B cell (primary cell): ENCODE data around the gene CNIH1. TPM values are rescaled to one million over a fixed set of nuclear protein-coding genes. Genes with fewer than 3 reads are reported as not detected.
"Not testable (repeated sequence)": the region's sequence is repeated elsewhere in the genome, so short reads cannot be mapped to it uniquely, and the experiment has no call there.

Experiments
- ATAC-seq: fragments of 200-7000 bp; cut with Tn5 transposase; one replicate; pipeline ENCODE4 v1.10.0; 2021; ENCODE audit warnings: low read depth, mild to moderate bottlenecking, moderate number of reproducible peaks, moderate library complexity
- CTCF ChIA-PET: fragments of 350-600 bp; sonication (Branson Sonifier 250); formaldehyde crosslinking; loops from one replicate; lab custom pipeline; 2021; ENCODE audit warnings: antibody characterized with exemption, inconsistent platforms; lab: Charles Lee
- POLR2A ChIA-PET: fragments of 350-600 bp; sonication (Branson Sonifier 250); formaldehyde crosslinking; loops from one replicate; lab custom pipeline; 2021; ENCODE audit warnings: antibody characterized with exemption; lab: Charles Lee
- DNase-seq: peaks from one replicate; pipeline ENCODE4 v3.0.0; 2013
- H2AFZ ChIP-seq: 2 replicates; pipeline ENCODE4 v1.6.1; 2012; ENCODE audit warnings: mild to moderate bottlenecking, low read depth, low read length; ENCODE audit not compliant: insufficient read depth, poor library complexity, severe bottlenecking
- H3K27ac ChIP-seq, 2 donors: 1 replicate in 1 of 2; 2 replicates in 1 of 2; pipeline ENCODE4 v1.5.1; 2012 to 2013; ENCODE audit warnings: low read length in 2 of 2, mild to moderate bottlenecking in 2 of 2, moderate library complexity in 1 of 2
- H3K27me3 ChIP-seq, 4 experiments: fragments of 200-600 bp in 1 of 4; sonication (generic) in 1 of 4; replicated peaks in 1 of 4; 1 replicate in 2 of 4; 2 replicates in 2 of 4; pipeline versions ENCODE4 v1.6.1 to v1.7.0; 2013 to 2016; ENCODE audit warnings: low read length in 3 of 4, mild to moderate bottlenecking in 2 of 4, mixed read lengths in 1 of 4, moderate library complexity in 1 of 4; ENCODE audit not compliant: insufficient read depth in 4 of 4, control insufficient read depth in 3 of 4; ENCODE audit errors: control extremely low read depth in 1 of 4
- H3K36me3 ChIP-seq, 2 experiments: replicated peaks in 1 of 2; 1 replicate in 1 of 2; 2 replicates in 1 of 2; pipeline versions ENCODE4 v1.6.1 to v1.7.1; 2013; ENCODE audit warnings: low read length in 1 of 2; ENCODE audit not compliant: insufficient read depth in 2 of 2, control insufficient read depth in 1 of 2; ENCODE audit errors: control extremely low read depth in 1 of 2, extremely low read depth in 1 of 2
- H3K4me1 ChIP-seq, 2 donors: fragments of 200-600 bp in 1 of 2; sonication (generic) in 1 of 2; 1 replicate in 1 of 2; 2 replicates in 1 of 2; pipeline versions ENCODE4 v1.5.1 to v1.6.1; 2013 to 2017; ENCODE audit warnings: low read length in 2 of 2; ENCODE audit not compliant: control insufficient read depth in 2 of 2, insufficient read depth in 2 of 2
- H3K4me2 ChIP-seq: replicated peaks from 2 replicates; pipeline ENCODE3; 2012; ENCODE audit warnings: mild to moderate bottlenecking, low read depth, low read length; ENCODE audit not compliant: poor library complexity, severe bottlenecking
- H3K4me3 ChIP-seq, 5 experiments: fragments of 200-600 bp in 1 of 5; sonication (generic) in 1 of 5; 1 replicate in 3 of 5; 2 replicates in 2 of 5; pipeline versions ENCODE4 v1.5.1 to v1.7.0; 2011 to 2016; ENCODE audit warnings: low read length in 4 of 5, mild to moderate bottlenecking in 4 of 5, low read depth in 2 of 5, control low read depth in 1 of 5, moderate library complexity in 1 of 5; ENCODE audit not compliant: insufficient read depth in 1 of 5; ENCODE audit errors: control extremely low read depth in 1 of 5, extremely low read depth in 1 of 5
- H3K79me2 ChIP-seq: fragments of 200-600 bp; sonication (generic); one replicate; pipeline ENCODE4 v1.6.0; 2016; ENCODE audit warnings: low read length; ENCODE audit not compliant: control insufficient read depth, insufficient read depth
- H3K9ac ChIP-seq: fragments of 200-600 bp; sonication (generic); 2 replicates; pipeline ENCODE4 v1.6.1; 2017; ENCODE audit warnings: mild to moderate bottlenecking, low read length, moderate library complexity
- H3K9me3 ChIP-seq, 3 donors: one replicate each; pipeline versions ENCODE4 v1.6.1 to v1.7.1; 2013; ENCODE audit warnings: low read length in 2 of 3; ENCODE audit not compliant: control insufficient read depth in 2 of 3, insufficient read depth in 1 of 3; ENCODE audit errors: control extremely low read depth in 1 of 3
- H4K20me1 ChIP-seq: 2 replicates; pipeline ENCODE4 v1.6.0; 2012; ENCODE audit warnings: mild to moderate bottlenecking, low read length; ENCODE audit not compliant: insufficient read depth, control insufficient read depth, poor library complexity, severe bottlenecking
- H3K27ac Mint-ChIP-seq: one replicate; pipeline ENCODE4 v1.8.0; 2021; ENCODE audit warnings: mixed read lengths
- H3K27me3 Mint-ChIP-seq: one replicate; pipeline ENCODE4 v1.8.0; 2021; ENCODE audit warnings: mixed read lengths
- H3K4me1 Mint-ChIP-seq: one replicate; pipeline ENCODE4 v1.8.0; 2021; ENCODE audit warnings: mixed read lengths
- H3K4me3 Mint-ChIP-seq: one replicate; pipeline ENCODE4 v1.8.0; 2021; ENCODE audit warnings: mixed read lengths
- H3K9me3 Mint-ChIP-seq: one replicate; pipeline ENCODE4 v1.8.0; 2022; ENCODE audit warnings: mixed read lengths; ENCODE audit not compliant: insufficient read depth
- CTCF ChIP-seq: fragments of 200-600 bp; IDR thresholded peaks from one replicate; pipeline ENCODE4 v1.8.0; 2022; ENCODE audit warnings: antibody characterized with exemption, mild to moderate bottlenecking
- EZH2 ChIP-seq: IDR thresholded peaks from 2 replicates; pipeline ENCODE4 v1.6.1; 2012; ENCODE audit warnings: borderline replicate concordance, low read depth, mild to moderate bottlenecking, moderate library complexity, low read length; ENCODE audit not compliant: insufficient read depth, poor library complexity, severe bottlenecking
- WGBS: methylation state at CpG from one replicate; pipeline ENCODE4 v1.1.5; 2013; ENCODE audit warnings: missing lambda C conversion rate; ENCODE audit not compliant: insufficient coverage; 5-methylcytosine and 5-hydroxymethylcytosine counted together
- intact Hi-C: fragments of 100-400 bp; cut with micrococcal nuclease; formaldehyde crosslinking; loops from one replicate; pipeline ENCODE4 v1.10.0; 2022
- polyA plus RNA-seq: library from polyadenylated mRNA; depleted of rRNA; stranded (reverse); fragments of >200 nt; gene quantifications from 2 replicates; pipeline ENCODE4 v1.2.3, GENCODE V29; 2012
- total RNA-seq, 2 donors: library from RNA; stranded (reverse); fragments of 120-200 nt in 1 of 2; gene quantifications; 1 replicate in 1 of 2; 2 replicates in 1 of 2; pipeline versions ENCODE4 v1.2.3 to v1.2.4, GENCODE V29; 2013 to 2022

Gene CNIH1
- total and polyA plus RNA-seq, 2 donors (not counting 1 experiment from before 2014, with no cell fraction given), result 42.8 to 66.4 TPM

- H3K27ac ChIP-seq, result no peak overlapping the region
- no peaks in the 10 kb centered on the region for H3K36me3 ChIP-seq
- Mint-ChIP-seq H3K4me1 (no peaks in the 10 kb centered on the region), H3K27me3 (no peaks in the 10 kb centered on the region), H3K27ac (no peak overlapping the region), H3K4me3 (no peak overlapping the region), H3K9me3 (peaks cover 11% of the 10 kb centered on the region)
- no peak overlapping the region for H2AFZ ChIP-seq
- intact Hi-C loops, result no loop called here
- WGBS, result no CpG with 5 or more reads among the region's 3 CpGs
- H3K79me2 ChIP-seq, result no peaks in the 10 kb centered on the region
- H3K4me2 ChIP-seq, result no peak overlapping the region
- H3K27me3 ChIP-seq, result no peaks in the 10 kb centered on the region
- no peaks in the 10 kb centered on the region for H3K4me1 ChIP-seq
- no peaks in the 10 kb centered on the region for H4K20me1 ChIP-seq
- H3K9ac ChIP-seq, result no peak overlapping the region
- DNase-seq (no peak), ATAC-seq (no peak)
- H3K9me3 ChIP-seq, result peaks cover 0 to 13% (median 2%) of the 10 kb centered on the region in 3 donors
- TF ChIP-seq EZH2 (no peak), CTCF (no peak)
- H3K4me3 ChIP-seq, result no peak overlapping the region
- POLR2A ChIA-PET, result no interaction called here
- CTCF ChIA-PET, result interaction anchor here (0.7 kb wide), 1 partner anchor 267 kb away, joined by 3 read pairs; no protein-coding TSS in a partner anchor
Measured at GRCh38 chr14:54457609-54457996, 16.4 kb upstream of the CNIH1 start.

GRCh38 chr14:54456820-54457608 lies 15.8 kb upstream of the CNIH1 start:
- H3K27me3 ChIP-seq, H3K79me2 ChIP-seq, ATAC-seq, H3K4me3 Mint-ChIP-seq, H3K4me1 Mint-ChIP-seq, H4K20me1 ChIP-seq, H3K4me3 ChIP-seq, H3K27ac Mint-ChIP-seq, H3K4me1 ChIP-seq, H3K36me3 ChIP-seq, intact Hi-C loops, H3K27ac ChIP-seq, H2AFZ ChIP-seq, H3K4me2 ChIP-seq, H3K9ac ChIP-seq, H3K27me3 Mint-ChIP-seq, DNase-seq: not testable (repeated sequence)
- POLR2A ChIA-PET, result interaction anchor here (0.6 kb wide), 1 partner anchor 597 kb away, joined by 7 read pairs; no protein-coding TSS in a partner anchor
- WGBS, result no CpG with 5 or more reads among the region's 1 CpG
- peaks cover 0 to 13% (median 2%) of the 10 kb centered on the region in 3 donors for H3K9me3 ChIP-seq
- CTCF ChIA-PET, result interaction anchor here (0.7 kb wide), 2 partner anchors 268 to 269 kb away, joined by 3 read pairs; no protein-coding TSS in a partner anchor
- H3K9me3 Mint-ChIP-seq, result peaks cover 11% of the 10 kb centered on the region
